K562 (cell line): ENCODE measurements around the gene GNB2. TPM values are rescaled to one million over a fixed set of nuclear protein-coding genes. Genes with fewer than 3 reads are reported as not detected.

ENCODE experiments used
- BDP1 ChIP-seq: IDR thresholded peaks from 3 replicates; pipeline ENCODE4 v1.6.1; 2011; ENCODE audit not compliant: insufficient read length, insufficient read depth
- C11orf30 ChIP-seq: fragments of 450-650 bp; IDR thresholded peaks from 2 replicates; pipeline ENCODE4 v1.6.1; 2016; ENCODE audit warnings: low read depth, mild to moderate bottlenecking
- CAMTA2 ChIP-seq: fragments of 250-450 bp; sonication (Bioruptor Pico); conservative IDR thresholded peaks from 2 replicates; pipeline ENCODE4 v1.5.1; 2022
- FIP1L1 ChIP-seq: fragments of 200-400 bp; formaldehyde crosslinking; IDR thresholded peaks from 2 replicates; pipeline ENCODE4 v1.6.1; 2018; ENCODE audit warnings: mild to moderate bottlenecking, low read depth, low read length; ENCODE audit not compliant: poor library complexity, severe bottlenecking
- HNRNPLL ChIP-seq: fragments of 200-400 bp; formaldehyde crosslinking; IDR thresholded peaks from 2 replicates; pipeline ENCODE4 v1.6.1; 2017; ENCODE audit warnings: low read length, low read depth, mild to moderate bottlenecking; ENCODE audit not compliant: poor library complexity, severe bottlenecking
- NCOA4 ChIP-seq: fragments of 450-650 bp; IDR thresholded peaks from 2 replicates; pipeline ENCODE4 v1.6.1; 2018; ENCODE audit warnings: mild to moderate bottlenecking; ENCODE audit not compliant: partially characterized antibody
- RAD51 ChIP-seq: fragments of 450-650 bp; IDR thresholded peaks from 2 replicates; pipeline ENCODE4 v1.7.1; 2016; ENCODE audit warnings: low read depth, mild to moderate bottlenecking, borderline replicate concordance
- RBM25 ChIP-seq: fragments of 200-400 bp; formaldehyde crosslinking; IDR thresholded peaks from 2 replicates; pipeline ENCODE4 v1.6.1; 2018; ENCODE audit warnings: low read length, low read depth, moderate library complexity; ENCODE audit not compliant: severe bottlenecking
- RUNX1 ChIP-seq: sonication (generic); IDR thresholded peaks from 2 replicates; pipeline ENCODE4 v1.6.1; 2016; ENCODE audit warnings: antibody characterized with exemption, low read depth
- SREBF2 ChIP-seq: sonication (generic); formaldehyde crosslinking; IDR thresholded peaks from 2 replicates; pipeline ENCODE4 v1.4.0; 2020; ENCODE audit warnings: mild to moderate bottlenecking, missing genetic modification reagents
- TSC22D4 ChIP-seq: fragments of 450-650 bp; IDR thresholded peaks from 2 replicates; pipeline ENCODE4 v1.6.1; 2016; ENCODE audit warnings: missing genetic modification characterization, missing biosample characterization, control low read depth
- ZFPM2 ChIP-seq: fragments of 250-450 bp; sonication (Bioruptor Pico); IDR thresholded peaks from 2 replicates; pipeline ENCODE4 v1.5.1; 2022; ENCODE audit warnings: mild to moderate bottlenecking
- ZNF239 ChIP-seq: fragments of 250-450 bp; sonication (Bioruptor Pico); IDR thresholded peaks from 2 replicates; pipeline ENCODE4 v1.4.0; 2020; ENCODE audit warnings: mild to moderate bottlenecking
- ZNF589 ChIP-seq: fragments of 200-800 bp; sonication (Bioruptor generic); IDR thresholded peaks from 2 replicates; pipeline ENCODE4 v1.6.1; 2016; ENCODE audit warnings: low read depth, missing genetic modification characterization, missing compliant biosample characterization
- polyA plus RNA-seq, 8 experiments: library from polyadenylated mRNA; depleted of rRNA in 4 of 8; stranded (reverse) in 5 of 8; unstranded in 3 of 8; fragments of >200 nt; fragmentation: Nextera tagmentation in 2 of 8; fragmentation: Illumina TruSeq in 1 of 8; extraction: Ambion mirVana in 2 of 8; extraction: Trizol in 1 of 8; gene quantifications; 2 replicates each; pipeline versions ENCODE4 v1.2.1 to v1.2.3, GENCODE V29; 2011 to 2014; ENCODE audit warnings: inconsistent platforms in 1 of 8, missing spikeins in 1 of 8
- total RNA-seq, 7 experiments: library from RNA; depleted of rRNA in 6 of 7; stranded (reverse); fragments of >200 nt in 6 of 7; fragmentation: Illumina TruSeq in 2 of 7; extraction: Trizol in 2 of 7; gene quantifications; 2 replicates each; pipeline versions ENCODE4 v1.2.1 to v1.2.3, GENCODE V29; 2011 to 2021; ENCODE audit warnings: low replicate concordance in 1 of 7
- TF ChIP-seq, protein P1 (sequence below): sonication (generic); formaldehyde crosslinking; IDR thresholded peaks from 2 replicates; pipeline ENCODE4 v1.8.0; 2022; ENCODE audit warnings: mild to moderate bottlenecking, missing genetic modification reagents
- TF ChIP-seq, protein P2 (sequence below), 2 experiments: fragments of 450-650 bp in 1 of 2; sonication (generic) in 1 of 2; formaldehyde crosslinking; conservative IDR thresholded peaks; 2 replicates each; pipeline versions ENCODE4 v1.4.0 to v1.8.1; 2020 to 2022; ENCODE audit warnings: mild to moderate bottlenecking in 1 of 2, missing genetic modification reagents in 1 of 2
- TF ChIP-seq, protein P3 (sequence below): fragments of 450-650 bp; formaldehyde crosslinking; IDR thresholded peaks from 2 replicates; pipeline ENCODE4 v1.4.0; 2022; ENCODE audit warnings: missing genetic modification characterization
- TF ChIP-seq, protein P4 (sequence below): fragments of 450-650 bp; IDR thresholded peaks from one replicate; pipeline ENCODE4 v1.6.1; 2018; ENCODE audit warnings: mild to moderate bottlenecking, moderate library complexity; ENCODE audit not compliant: partially characterized antibody
- TF ChIP-seq, protein P5 (sequence below): fragments of 250-450 bp; sonication (Bioruptor Pico); IDR thresholded peaks from 2 replicates; pipeline ENCODE4 v1.8.0; 2022; ENCODE audit warnings: moderate library complexity, mild to moderate bottlenecking, inconsistent platforms

The GNB2 gene
- total and polyA plus RNA-seq, 9 of the 15 experiments (the other 6 are each of a cell fraction or from before 2014, with no cell fraction given), result 0.65 to 320 (median 104) TPM

GRCh38 chr7:100691676-100692577, 18.4 kb downstream of the GNB2 start (continued):
- TF ChIP-seq, protein P1, sequence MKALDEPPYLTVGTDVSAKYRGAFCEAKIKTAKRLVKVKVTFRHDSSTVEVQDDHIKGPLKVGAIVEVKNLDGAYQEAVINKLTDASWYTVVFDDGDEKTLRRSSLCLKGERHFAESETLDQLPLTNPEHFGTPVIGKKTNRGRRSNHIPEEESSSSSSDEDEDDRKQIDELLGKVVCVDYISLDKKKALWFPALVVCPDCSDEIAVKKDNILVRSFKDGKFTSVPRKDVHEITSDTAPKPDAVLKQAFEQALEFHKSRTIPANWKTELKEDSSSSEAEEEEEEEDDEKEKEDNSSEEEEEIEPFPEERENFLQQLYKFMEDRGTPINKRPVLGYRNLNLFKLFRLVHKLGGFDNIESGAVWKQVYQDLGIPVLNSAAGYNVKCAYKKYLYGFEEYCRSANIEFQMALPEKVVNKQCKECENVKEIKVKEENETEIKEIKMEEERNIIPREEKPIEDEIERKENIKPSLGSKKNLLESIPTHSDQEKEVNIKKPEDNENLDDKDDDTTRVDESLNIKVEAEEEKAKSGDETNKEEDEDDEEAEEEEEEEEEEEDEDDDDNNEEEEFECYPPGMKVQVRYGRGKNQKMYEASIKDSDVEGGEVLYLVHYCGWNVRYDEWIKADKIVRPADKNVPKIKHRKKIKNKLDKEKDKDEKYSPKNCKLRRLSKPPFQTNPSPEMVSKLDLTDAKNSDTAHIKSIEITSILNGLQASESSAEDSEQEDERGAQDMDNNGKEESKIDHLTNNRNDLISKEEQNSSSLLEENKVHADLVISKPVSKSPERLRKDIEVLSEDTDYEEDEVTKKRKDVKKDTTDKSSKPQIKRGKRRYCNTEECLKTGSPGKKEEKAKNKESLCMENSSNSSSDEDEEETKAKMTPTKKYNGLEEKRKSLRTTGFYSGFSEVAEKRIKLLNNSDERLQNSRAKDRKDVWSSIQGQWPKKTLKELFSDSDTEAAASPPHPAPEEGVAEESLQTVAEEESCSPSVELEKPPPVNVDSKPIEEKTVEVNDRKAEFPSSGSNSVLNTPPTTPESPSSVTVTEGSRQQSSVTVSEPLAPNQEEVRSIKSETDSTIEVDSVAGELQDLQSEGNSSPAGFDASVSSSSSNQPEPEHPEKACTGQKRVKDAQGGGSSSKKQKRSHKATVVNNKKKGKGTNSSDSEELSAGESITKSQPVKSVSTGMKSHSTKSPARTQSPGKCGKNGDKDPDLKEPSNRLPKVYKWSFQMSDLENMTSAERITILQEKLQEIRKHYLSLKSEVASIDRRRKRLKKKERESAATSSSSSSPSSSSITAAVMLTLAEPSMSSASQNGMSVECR (CRISPR knock-in tag), result peak; percentile 58; the same call in 1 of the 2 replicates
- TF ChIP-seq C11orf30 (no peak), FIP1L1 (no peak), RBM25 (no peak), CAMTA2 (CRISPR knock-in tag) (no peak), ZNF589 (CRISPR knock-in tag) (no peak), RAD51 (no peak), SREBF2 (CRISPR knock-in tag) (no peak), HNRNPLL (peak; percentile 27), RUNX1 (no peak), TSC22D4 (tag) (no peak), ZNF239 (CRISPR knock-in tag) (no peak), ZFPM2 (CRISPR knock-in tag) (no peak), NCOA4 (no peak), BDP1 (no peak)
- TF ChIP-seq, protein P2, sequence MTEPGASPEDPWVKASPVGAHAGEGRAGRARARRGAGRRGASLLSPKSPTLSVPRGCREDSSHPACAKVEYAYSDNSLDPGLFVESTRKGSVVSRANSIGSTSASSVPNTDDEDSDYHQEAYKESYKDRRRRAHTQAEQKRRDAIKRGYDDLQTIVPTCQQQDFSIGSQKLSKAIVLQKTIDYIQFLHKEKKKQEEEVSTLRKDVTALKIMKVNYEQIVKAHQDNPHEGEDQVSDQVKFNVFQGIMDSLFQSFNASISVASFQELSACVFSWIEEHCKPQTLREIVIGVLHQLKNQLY (CRISPR knock-in tag; conservative IDR thresholded peaks at IDR 0.05), result no peak
- TF ChIP-seq, protein P3, sequence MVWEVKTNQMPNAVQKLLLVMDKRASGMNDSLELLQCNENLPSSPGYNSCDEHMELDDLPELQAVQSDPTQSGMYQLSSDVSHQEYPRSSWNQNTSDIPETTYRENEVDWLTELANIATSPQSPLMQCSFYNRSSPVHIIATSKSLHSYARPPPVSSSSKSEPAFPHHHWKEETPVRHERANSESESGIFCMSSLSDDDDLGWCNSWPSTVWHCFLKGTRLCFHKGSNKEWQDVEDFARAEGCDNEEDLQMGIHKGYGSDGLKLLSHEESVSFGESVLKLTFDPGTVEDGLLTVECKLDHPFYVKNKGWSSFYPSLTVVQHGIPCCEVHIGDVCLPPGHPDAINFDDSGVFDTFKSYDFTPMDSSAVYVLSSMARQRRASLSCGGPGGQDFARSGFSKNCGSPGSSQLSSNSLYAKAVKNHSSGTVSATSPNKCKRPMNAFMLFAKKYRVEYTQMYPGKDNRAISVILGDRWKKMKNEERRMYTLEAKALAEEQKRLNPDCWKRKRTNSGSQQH, result no peak
- TF ChIP-seq, protein P4, sequence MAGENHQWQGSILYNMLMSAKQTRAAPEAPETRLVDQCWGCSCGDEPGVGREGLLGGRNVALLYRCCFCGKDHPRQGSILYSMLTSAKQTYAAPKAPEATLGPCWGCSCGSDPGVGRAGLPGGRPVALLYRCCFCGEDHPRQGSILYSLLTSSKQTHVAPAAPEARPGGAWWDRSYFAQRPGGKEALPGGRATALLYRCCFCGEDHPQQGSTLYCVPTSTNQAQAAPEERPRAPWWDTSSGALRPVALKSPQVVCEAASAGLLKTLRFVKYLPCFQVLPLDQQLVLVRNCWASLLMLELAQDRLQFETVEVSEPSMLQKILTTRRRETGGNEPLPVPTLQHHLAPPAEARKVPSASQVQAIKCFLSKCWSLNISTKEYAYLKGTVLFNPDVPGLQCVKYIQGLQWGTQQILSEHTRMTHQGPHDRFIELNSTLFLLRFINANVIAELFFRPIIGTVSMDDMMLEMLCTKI, result no peak
- TF ChIP-seq, protein P5, sequence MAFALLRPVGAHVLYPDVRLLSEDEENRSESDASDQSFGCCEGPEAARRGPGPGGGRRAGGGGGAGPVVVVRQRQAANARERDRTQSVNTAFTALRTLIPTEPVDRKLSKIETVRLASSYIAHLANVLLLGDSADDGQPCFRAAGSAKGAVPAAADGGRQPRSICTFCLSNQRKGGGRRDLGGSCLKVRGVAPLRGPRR (CRISPR knock-in tag), result no peak
